Thoracic aorta endothelial cell (primary cell): ENCODE measurements around the gene DAZ4. TPM values are rescaled to one million over a fixed set of nuclear protein-coding genes. Genes with fewer than 3 reads are reported as not detected.

Experiments
- total RNA-seq: library from RNA; depleted of rRNA; stranded (reverse); fragments of >200 nt; gene quantifications from 2 replicates; pipeline ENCODE4 v1.2.3, GENCODE V29; 2012

DAZ4 gene, protein sequence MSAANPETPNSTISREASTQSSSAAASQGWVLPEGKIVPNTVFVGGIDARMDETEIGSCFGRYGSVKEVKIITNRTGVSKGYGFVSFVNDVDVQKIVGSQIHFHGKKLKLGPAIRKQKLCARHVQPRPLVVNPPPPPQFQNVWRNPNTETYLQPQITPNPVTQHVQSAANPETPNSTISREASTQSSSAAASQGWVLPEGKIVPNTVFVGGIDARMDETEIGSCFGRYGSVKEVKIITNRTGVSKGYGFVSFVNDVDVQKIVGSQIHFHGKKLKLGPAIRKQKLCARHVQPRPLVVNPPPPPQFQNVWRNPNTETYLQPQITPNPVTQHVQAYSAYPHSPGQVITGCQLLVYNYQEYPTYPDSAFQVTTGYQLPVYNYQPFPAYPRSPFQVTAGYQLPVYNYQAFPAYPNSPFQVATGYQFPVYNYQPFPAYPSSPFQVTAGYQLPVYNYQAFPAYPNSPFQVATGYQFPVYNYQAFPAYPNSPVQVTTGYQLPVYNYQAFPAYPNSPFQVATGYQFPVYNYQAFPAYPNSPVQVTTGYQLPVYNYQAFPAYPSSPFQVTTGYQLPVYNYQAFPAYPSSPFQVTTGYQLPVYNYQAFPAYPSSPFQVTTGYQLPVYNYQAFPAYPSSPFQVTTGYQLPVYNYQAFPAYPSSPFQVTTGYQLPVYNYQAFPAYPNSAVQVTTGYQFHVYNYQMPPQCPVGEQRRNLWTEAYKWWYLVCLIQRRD
- total RNA-seq: not detected in 2 replicates

DNA sequence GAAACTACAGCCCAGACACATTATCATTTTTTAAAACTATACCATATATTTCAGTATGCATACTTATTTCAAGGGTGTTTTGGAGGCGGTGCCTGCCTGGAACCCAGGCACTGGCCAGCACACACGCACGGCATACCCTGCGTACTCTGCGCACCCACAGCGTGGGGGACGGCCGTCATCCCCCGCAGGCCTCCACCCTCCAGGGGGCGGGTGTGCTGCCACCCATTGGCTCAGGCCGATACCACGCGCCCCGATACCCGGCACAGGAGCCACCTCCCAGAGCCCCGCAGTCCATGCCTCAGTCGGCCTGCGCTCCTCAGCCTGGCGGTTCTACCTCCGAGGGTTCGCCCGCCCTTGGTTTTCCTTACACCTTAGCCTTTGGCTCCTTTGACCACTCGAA lies at the start of gene DAZ4:
Gene DAZ4 (plus strand): TSS at position 301 of the 400 bp plus-strand sequence. CDS start 208 bp downstream, outside the sequence.

DNA sequence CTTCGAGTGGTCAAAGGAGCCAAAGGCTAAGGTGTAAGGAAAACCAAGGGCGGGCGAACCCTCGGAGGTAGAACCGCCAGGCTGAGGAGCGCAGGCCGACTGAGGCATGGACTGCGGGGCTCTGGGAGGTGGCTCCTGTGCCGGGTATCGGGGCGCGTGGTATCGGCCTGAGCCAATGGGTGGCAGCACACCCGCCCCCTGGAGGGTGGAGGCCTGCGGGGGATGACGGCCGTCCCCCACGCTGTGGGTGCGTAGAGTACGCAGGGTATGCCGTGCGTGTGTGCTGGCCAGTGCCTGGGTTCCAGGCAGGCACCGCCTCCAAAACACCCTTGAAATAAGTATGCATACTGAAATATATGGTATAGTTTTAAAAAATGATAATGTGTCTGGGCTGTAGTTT lies 20.4 kb upstream of the DAZ4 start, which contains the start of gene DAZ3:
Gene DAZ3 (minus strand): TSS at position 101 of the 400 bp plus-strand sequence. CDS start 208 bp downstream, outside the sequence.

Other genes with a start within 250 kb of the DAZ4 start
- gene BPY2B, start 215.9 kb upstream of the DAZ4 start, total RNA-seq: not detected in 2 replicates
- gene DAZ3, start 20.5 kb upstream of the DAZ4 start, total RNA-seq: not detected in 2 replicates
- not detected in 2 replicates for gene BPY2C, start 218.2 kb downstream of the DAZ4 start, total RNA-seq